ENCODE results near the gene FAM151A. TPM values are rescaled to one million over a fixed set of nuclear protein-coding genes. Genes with fewer than 3 reads are reported as not detected.

FAM151A gene
- total and polyA plus RNA-seq, 3 experiments from 2014 or later: not detected

DNA sequence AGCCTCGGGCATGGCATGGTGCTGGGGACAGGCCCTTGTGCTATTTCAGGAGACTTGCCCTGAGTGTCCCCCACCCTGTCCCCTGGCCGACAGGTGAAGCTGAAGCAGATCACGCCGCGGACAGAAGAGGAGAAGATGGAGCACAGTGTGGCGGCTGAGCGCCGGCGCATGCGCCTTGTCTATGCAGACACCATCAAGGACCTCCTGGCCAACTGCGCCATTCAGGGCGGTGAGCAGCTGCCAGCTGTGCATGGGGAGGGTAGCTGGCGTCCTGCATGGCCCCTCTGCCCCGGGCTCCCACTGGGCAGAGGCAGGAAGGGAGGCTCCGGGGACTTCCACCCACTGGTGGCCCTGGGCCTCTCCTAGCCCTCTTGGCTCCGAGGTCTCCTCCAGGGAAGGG lies 28.9 kb downstream of the FAM151A start:
- no peaks in the 10 kb centered on the region for H3K9me3 Mint-ChIP-seq
- H3K4me1 ChIP-seq (ENCODE audit: insufficient read depth, low read length): no peaks in the 10 kb centered on the region
- H3K4me3 ChIP-seq (ENCODE audit: low read length): no peak overlapping the region
- no peaks in the 10 kb centered on the region for H3K4me1 Mint-ChIP-seq
- no peaks in the 10 kb centered on the region for H3K9me3 ChIP-seq (ENCODE audit: low read length)
- no peaks in the 10 kb centered on the region for H3K27me3 Mint-ChIP-seq
- POLR2A ChIA-PET: no interaction called here
- H3K27ac ChIP-seq (ENCODE audit: low read depth, low read length): no peak overlapping the region
- no peaks in the 10 kb centered on the region for H3K27me3 ChIP-seq (ENCODE audit: insufficient read depth, low read length, poor library complexity, severe bottlenecking)
- no peaks in the 10 kb centered on the region for H3K36me3 ChIP-seq (ENCODE audit: insufficient read depth, low read length)
- CTCF ChIA-PET: no interaction called here
- no peak for DNase-seq
- H3K27ac Mint-ChIP-seq: no peak overlapping the region
- no peaks in the 10 kb centered on the region for H3K36me3 Mint-ChIP-seq
- no peak overlapping the region for H3K4me3 Mint-ChIP-seq

DNA sequence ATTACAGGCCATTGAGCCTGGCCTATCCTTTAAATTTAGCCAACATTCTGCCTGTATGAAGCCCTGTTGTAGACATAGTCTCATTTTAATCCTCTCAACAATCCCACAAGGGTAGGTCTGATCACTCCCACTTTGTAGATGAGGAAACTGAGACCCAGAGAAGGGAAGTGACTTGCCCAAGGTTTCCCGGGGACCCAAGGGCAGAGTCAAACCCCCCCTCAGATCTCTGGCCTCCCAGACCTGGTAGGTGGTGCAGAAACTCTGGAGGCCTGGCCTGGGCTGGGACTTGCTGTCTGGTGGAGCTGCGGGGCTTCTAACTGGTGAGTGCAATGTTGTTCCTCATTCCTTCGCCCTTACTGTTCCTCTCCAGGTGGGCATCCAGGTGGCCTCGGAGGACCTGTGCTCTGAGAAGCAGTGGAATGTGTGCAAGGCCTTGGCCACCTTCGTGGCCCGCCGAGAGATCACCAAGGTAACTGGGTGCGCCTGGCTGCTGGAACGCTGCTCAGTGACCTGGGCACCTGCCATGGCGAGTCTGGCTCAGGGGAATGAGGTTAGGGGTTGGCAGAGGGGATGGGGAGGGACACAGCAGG lies 29.7 kb downstream of the FAM151A start:
- Mint-ChIP-seq H3K4me1 (peaks cover under 1 to 1% (median 1%) of the 10 kb centered on the region in 3 donors), H3K27me3 (no peaks in the 10 kb centered on the region), H3K27ac (no peak overlapping the region), H3K4me3 (no peak overlapping the region), H3K36me3 (no peaks in the 10 kb centered on the region), H3K9me3 (no peaks in the 10 kb centered on the region)
- no peaks in the 10 kb centered on the region for H3K4me1 ChIP-seq (ENCODE audit: insufficient read depth, low read length)
- H3K27me3 ChIP-seq (ENCODE audit: insufficient read depth, low read length, poor library complexity, severe bottlenecking): no peaks in the 10 kb centered on the region
- no peaks in the 10 kb centered on the region for H3K36me3 ChIP-seq (ENCODE audit: insufficient read depth, low read length)
- ChIA-PET POLR2A (no interaction called here), CTCF (no interaction called here)
- no peak for DNase-seq
- H3K4me3 ChIP-seq (ENCODE audit: low read length): no peak overlapping the region
- H3K27ac ChIP-seq (ENCODE audit: low read depth, low read length): no peak overlapping the region
- H3K9me3 ChIP-seq (ENCODE audit: low read length): no peaks in the 10 kb centered on the region

DNA sequence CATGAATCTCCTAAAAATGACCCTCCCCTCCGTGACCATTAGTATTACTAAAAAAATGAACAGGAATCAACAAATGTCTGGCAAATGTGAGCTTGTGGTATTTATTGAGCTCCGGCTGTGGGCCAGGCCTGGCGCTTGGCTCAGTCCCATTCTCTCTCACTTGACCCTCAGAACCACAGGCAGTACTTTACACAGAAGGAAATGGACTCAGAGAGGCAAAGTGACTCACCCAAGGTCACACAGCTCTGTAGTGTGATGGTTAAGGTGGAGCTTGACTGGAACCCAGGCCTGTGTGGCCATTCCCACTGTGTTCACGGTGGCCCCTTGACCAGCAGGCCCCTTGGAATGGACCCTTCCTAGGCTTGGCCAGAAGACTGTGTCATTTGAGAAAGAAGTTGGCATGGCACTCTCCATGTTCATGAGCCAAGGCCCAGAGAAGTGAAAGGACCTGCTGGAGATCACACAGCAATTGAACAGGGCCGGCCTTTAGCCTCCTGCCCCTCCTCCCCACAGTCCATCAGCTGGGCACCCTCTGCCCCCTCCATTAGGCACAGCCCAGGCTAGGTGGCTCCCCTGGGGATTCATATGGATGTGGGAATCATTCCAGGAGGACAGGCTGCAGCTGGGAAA lies 32.1 kb downstream of the FAM151A start:
- no peaks in the 10 kb centered on the region for H3K4me1 ChIP-seq (ENCODE audit: insufficient read depth, low read length)
- ChIA-PET CTCF (no interaction called here), POLR2A (no interaction called here)
- no peaks in the 10 kb centered on the region for H3K9me3 Mint-ChIP-seq
- H3K27ac ChIP-seq (ENCODE audit: low read depth, low read length): no peak overlapping the region
- H3K4me3 Mint-ChIP-seq: no peak overlapping the region
- no peaks in the 10 kb centered on the region for H3K36me3 Mint-ChIP-seq
- no peaks in the 10 kb centered on the region for H3K27me3 ChIP-seq (ENCODE audit: insufficient read depth, low read length, poor library complexity, severe bottlenecking)
- peaks cover 0 to 1% of the 10 kb centered on the region in 2 donors for H3K27me3 Mint-ChIP-seq
- H3K36me3 ChIP-seq (ENCODE audit: insufficient read depth, low read length): no peaks in the 10 kb centered on the region
- H3K4me3 ChIP-seq (ENCODE audit: low read length): no peak overlapping the region
- H3K4me1 Mint-ChIP-seq: peaks cover 6 to 7% (median 7%) of the 10 kb centered on the region in 3 donors
- DNase-seq: no peak
- no peaks in the 10 kb centered on the region for H3K9me3 ChIP-seq (ENCODE audit: low read length)
- no peak overlapping the region for H3K27ac Mint-ChIP-seq

DNA sequence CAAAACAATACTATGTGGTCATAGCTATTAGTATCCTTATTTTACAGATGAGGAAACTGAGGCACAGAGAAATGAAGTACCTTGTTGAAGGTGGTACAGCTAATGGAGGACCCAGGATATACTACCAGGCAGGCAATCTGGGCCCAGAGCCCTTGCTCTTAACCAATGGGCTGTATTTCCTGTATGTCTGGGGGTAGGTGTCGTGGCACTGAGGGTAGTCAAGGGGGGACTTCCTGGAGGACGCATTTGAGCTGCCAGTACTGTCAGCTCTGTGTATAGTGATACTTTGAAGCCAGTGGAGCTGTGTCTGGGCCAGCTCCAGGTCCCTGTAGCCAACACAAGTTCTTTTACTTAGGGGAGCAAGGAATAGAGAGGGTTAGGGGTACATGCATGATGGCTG lies 34.9 kb downstream of the FAM151A start:
- Histone ChIP-seq H3K36me3 (ENCODE audit: insufficient read depth, low read length) (no peaks in the 10 kb centered on the region), H3K27ac (ENCODE audit: low read depth, low read length) (no peak overlapping the region), H3K4me3 (ENCODE audit: low read length) (no peak overlapping the region), H3K27me3 (ENCODE audit: insufficient read depth, low read length, poor library complexity, severe bottlenecking) (no peaks in the 10 kb centered on the region), H3K4me1 (ENCODE audit: insufficient read depth, low read length) (no peaks in the 10 kb centered on the region), H3K9me3 (ENCODE audit: low read length) (no peaks in the 10 kb centered on the region)
- DNase-seq: peak in 1 of 5 donors; percentile 7
- no peak overlapping the region for H3K4me3 Mint-ChIP-seq
- ChIA-PET CTCF (no interaction called here), POLR2A (no interaction called here)
- peaks cover 6 to 7% (median 7%) of the 10 kb centered on the region in 3 donors for H3K4me1 Mint-ChIP-seq
- H3K36me3 Mint-ChIP-seq: no peaks in the 10 kb centered on the region
- peaks cover 0 to 3% of the 10 kb centered on the region in 2 donors for H3K27me3 Mint-ChIP-seq
- H3K27ac Mint-ChIP-seq: peak overlapping the region in 2 of 8 donors; percentile 49 to 58
- H3K9me3 Mint-ChIP-seq: no peaks in the 10 kb centered on the region

DNA sequence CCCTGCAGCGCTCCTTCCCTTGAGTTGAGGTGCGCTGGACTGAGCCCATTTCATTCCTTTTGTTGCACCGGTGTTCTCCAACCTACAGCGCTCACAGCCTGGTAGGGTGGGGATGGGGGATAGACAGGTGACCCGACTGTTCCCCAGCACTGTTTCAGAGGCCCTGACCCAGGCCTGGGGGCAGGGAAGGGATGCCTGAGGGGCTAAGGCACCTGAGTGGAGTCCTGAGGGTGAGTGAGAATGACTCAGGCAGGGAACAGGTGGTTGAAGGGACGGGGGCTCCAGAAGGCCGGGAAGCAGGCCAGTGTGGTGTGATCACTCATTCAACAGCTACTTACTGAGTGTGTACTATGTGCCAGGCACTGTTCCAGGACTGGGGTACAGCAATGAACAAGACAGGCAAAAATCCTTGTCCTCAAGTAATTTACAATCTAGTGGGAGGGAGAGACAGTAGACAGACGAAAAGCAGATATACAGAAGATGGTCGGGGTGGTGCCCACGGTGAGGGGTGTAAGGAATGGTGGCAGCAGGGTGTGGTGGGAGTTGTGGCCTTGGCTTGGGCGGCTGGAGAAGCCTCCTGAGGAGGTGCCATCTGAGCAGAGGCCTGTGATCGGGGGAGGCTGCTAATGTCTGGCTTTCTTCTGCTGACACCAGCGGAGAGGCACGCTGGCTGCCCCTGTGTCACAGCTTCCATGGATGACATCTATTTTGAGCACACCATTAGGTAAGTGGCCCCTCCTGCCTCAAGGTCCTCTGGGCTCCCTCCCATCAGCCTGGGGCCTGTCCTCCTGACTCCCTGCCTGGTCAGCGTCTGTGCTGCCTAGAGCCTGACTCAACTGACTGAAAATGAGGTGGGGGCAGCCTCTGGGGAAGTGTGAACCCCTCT lies 37.9 kb downstream of the FAM151A start:
- POLR2A ChIA-PET: no interaction called here
- H3K36me3 Mint-ChIP-seq: no peaks in the 10 kb centered on the region

DNA sequence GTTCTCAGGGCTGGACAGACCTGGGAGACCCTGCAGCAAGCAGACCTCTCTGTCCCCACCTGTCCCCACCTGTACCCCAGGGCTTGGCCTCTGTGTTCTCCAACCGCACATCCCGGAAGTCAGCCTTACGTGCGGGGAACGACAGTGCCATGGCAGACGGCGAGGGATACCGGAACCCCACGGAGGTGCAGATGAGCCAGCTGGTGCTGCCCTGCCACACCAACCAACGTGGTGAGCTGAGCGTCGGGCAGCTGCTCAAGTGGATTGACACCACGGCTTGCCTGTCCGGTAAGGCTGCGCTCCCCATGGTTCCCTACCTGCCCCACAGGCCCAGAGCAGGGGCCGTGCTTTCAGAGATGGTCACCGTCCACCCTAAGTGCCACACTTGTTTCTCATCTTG lies 38.8 kb downstream of the FAM151A start:
- Histone ChIP-seq H3K9me3 (ENCODE audit: low read length) (no peaks in the 10 kb centered on the region), H3K27ac (ENCODE audit: low read depth, low read length) (no peak overlapping the region), H3K36me3 (ENCODE audit: insufficient read depth, low read length) (no peaks in the 10 kb centered on the region), H3K27me3 (ENCODE audit: insufficient read depth, low read length, poor library complexity, severe bottlenecking) (no peaks in the 10 kb centered on the region), H3K4me1 (ENCODE audit: insufficient read depth, low read length) (no peaks in the 10 kb centered on the region), H3K4me3 (ENCODE audit: low read length) (no peak overlapping the region)
- Mint-ChIP-seq H3K27me3 (peaks cover 0 to 5% of the 10 kb centered on the region in 2 donors), H3K36me3 (no peaks in the 10 kb centered on the region), H3K9me3 (no peaks in the 10 kb centered on the region), H3K27ac (no peak overlapping the region), H3K4me1 (peaks cover 6 to 7% (median 7%) of the 10 kb centered on the region in 3 donors), H3K4me3 (no peak overlapping the region)
- CTCF ChIA-PET: no interaction called here
- POLR2A ChIA-PET: no interaction called here
- DNase-seq: no peak

More for the DNA sequence above, 37.9 kb downstream of the FAM151A start:
- no peak for DNase-seq
- no peak overlapping the region for H3K27ac Mint-ChIP-seq
- peaks cover 6 to 7% (median 7%) of the 10 kb centered on the region in 3 donors for H3K4me1 Mint-ChIP-seq
- Histone ChIP-seq H3K9me3 (ENCODE audit: low read length) (no peaks in the 10 kb centered on the region), H3K27ac (ENCODE audit: low read depth, low read length) (no peak overlapping the region), H3K36me3 (ENCODE audit: insufficient read depth, low read length) (no peaks in the 10 kb centered on the region), H3K27me3 (ENCODE audit: insufficient read depth, low read length, poor library complexity, severe bottlenecking) (no peaks in the 10 kb centered on the region), H3K4me3 (ENCODE audit: low read length) (no peak overlapping the region), H3K4me1 (ENCODE audit: insufficient read depth, low read length) (no peaks in the 10 kb centered on the region)
- H3K4me3 Mint-ChIP-seq: no peak overlapping the region
- H3K9me3 Mint-ChIP-seq: no peaks in the 10 kb centered on the region
- peaks cover 0 to 5% of the 10 kb centered on the region in 2 donors for H3K27me3 Mint-ChIP-seq
- CTCF ChIA-PET: no interaction called here

DNA sequence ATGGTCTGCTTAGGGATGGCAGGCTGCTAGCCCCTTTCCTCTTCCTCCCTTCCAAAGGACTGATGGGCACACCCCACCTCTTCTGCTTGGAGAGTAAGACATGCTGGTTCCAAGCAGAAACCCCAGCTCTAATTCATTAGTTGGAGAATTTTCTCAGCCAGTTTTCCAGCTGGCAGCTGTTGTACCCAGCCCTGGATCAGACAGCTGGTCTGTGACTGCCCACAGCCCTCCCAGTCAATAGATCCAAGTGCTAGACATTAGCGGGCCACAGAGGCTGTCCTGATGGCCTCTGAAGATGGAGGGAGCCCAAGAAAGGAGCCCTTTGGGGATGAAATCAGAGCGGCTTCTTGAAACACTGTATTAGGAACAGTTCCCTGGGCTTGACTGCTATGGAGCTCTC lies 39.5 kb downstream of the FAM151A start:
- Histone ChIP-seq H3K36me3 (ENCODE audit: insufficient read depth, low read length) (no peaks in the 10 kb centered on the region), H3K27ac (ENCODE audit: low read depth, low read length) (no peak overlapping the region), H3K4me1 (ENCODE audit: insufficient read depth, low read length) (no peaks in the 10 kb centered on the region), H3K9me3 (ENCODE audit: low read length) (no peaks in the 10 kb centered on the region), H3K27me3 (ENCODE audit: insufficient read depth, low read length, poor library complexity, severe bottlenecking) (no peaks in the 10 kb centered on the region), H3K4me3 (ENCODE audit: low read length) (no peak overlapping the region)
- peak overlapping the region in 1 of 7 donors; percentile 27 for H3K4me3 Mint-ChIP-seq
- H3K9me3 Mint-ChIP-seq: no peaks in the 10 kb centered on the region
- DNase-seq: no peak
- peaks cover 6 to 7% (median 7%) of the 10 kb centered on the region in 3 donors for H3K4me1 Mint-ChIP-seq
- H3K27me3 Mint-ChIP-seq: peaks cover 0 to 5% of the 10 kb centered on the region in 2 donors
- ChIA-PET POLR2A (no interaction called here), CTCF (no interaction called here)
- H3K27ac Mint-ChIP-seq: no peak overlapping the region
- no peaks in the 10 kb centered on the region for H3K36me3 Mint-ChIP-seq

DNA sequence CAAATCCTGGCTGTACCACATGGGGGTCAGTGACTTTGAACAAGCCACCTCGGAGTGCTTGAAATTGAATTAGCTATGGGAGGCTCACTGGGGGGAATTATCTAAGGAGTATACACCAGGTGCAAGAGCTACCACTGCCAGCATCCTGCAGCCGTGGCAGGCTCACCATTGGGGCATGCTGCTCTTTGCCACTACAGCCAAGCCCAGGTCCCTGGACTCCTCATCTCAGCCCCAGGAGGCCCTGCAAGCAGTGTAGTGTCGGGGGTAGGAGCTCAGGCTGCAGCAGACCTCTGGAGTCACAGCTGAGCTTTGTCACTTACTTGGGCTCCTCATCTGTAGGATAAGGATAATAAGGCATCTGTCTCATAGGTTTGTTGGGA lies 40.0 kb downstream of the FAM151A start:
- DNase-seq: no peak
- H3K27me3 Mint-ChIP-seq: peaks cover 0 to 5% of the 10 kb centered on the region in 2 donors
- H3K4me1 Mint-ChIP-seq: peaks cover 2% of the 10 kb centered on the region in 3 donors
- POLR2A ChIA-PET: no interaction called here
- H3K27ac Mint-ChIP-seq: peak overlapping the region in 1 of 8 donors; percentile 8
- Histone ChIP-seq H3K36me3 (ENCODE audit: insufficient read depth, low read length) (no peaks in the 10 kb centered on the region), H3K27me3 (ENCODE audit: insufficient read depth, low read length, poor library complexity, severe bottlenecking) (no peaks in the 10 kb centered on the region), H3K4me3 (ENCODE audit: low read length) (no peak overlapping the region), H3K27ac (ENCODE audit: low read depth, low read length) (no peak overlapping the region), H3K9me3 (ENCODE audit: low read length) (no peaks in the 10 kb centered on the region), H3K4me1 (ENCODE audit: insufficient read depth, low read length) (no peaks in the 10 kb centered on the region)
- H3K4me3 Mint-ChIP-seq: no peak overlapping the region
- no peaks in the 10 kb centered on the region for H3K9me3 Mint-ChIP-seq
- CTCF ChIA-PET: no interaction called here
- no peaks in the 10 kb centered on the region for H3K36me3 Mint-ChIP-seq

All from CD8-positive, alpha-beta memory T cell (primary cell).